GM12865 (cell line): Measurements from ENCODE around the gene CABYR.

Experiments used
- DNase-seq: peaks from one replicate; pipeline ENCODE4 v3.0.0; 2010; ENCODE audit warnings: low read depth
- H3K4me3 ChIP-seq: 2 replicates; pipeline ENCODE4 v1.5.1; 2011; ENCODE audit warnings: mild to moderate bottlenecking, low read depth, low read length, control low read depth
- CTCF ChIP-seq: IDR thresholded peaks from 2 replicates; pipeline ENCODE4 v1.5.1; 2011; ENCODE audit warnings: low read length, control low read depth, low read depth, inconsistent platforms; ENCODE audit not compliant: insufficient read depth; ENCODE audit errors: missing control alignments

The CABYR gene

GRCh38 chr18:24153397-24153796 is 14.5 kb downstream of the CABYR start:
- DNase-seq, result no peak
- no peak for TF ChIP-seq CTCF
- H3K4me3 ChIP-seq, result no peak overlapping the region

GRCh38 chr18:24157855-24158254 is 19.0 kb downstream of the CABYR start:
- no peak overlapping the region for H3K4me3 ChIP-seq
- DNase-seq, result no peak
- no peak for TF ChIP-seq CTCF

- TF ChIP-seq CTCF, result no peak
- DNase-seq, result no peak
- H3K4me3 ChIP-seq, result no peak overlapping the region
Observed at GRCh38 chr18:24160086-24160485, 21.2 kb downstream of the CABYR start.

GRCh38 chr18:24161304-24161703 is 22.4 kb downstream of the CABYR start:
- DNase-seq, result no peak
- no peak overlapping the region for H3K4me3 ChIP-seq
- TF ChIP-seq CTCF, result no peak

- DNase-seq, result no peak
- no peak for TF ChIP-seq CTCF
- H3K4me3 ChIP-seq, result no peak overlapping the region
Observed at GRCh38 chr18:24168496-24168895, 29.6 kb downstream of the CABYR start.

- DNase-seq, result no peak
- no peak overlapping the region for H3K4me3 ChIP-seq
- no peak for TF ChIP-seq CTCF
Observed at GRCh38 chr18:24170360-24170759, 31.5 kb downstream of the CABYR start.

- H3K4me3 ChIP-seq, result no peak overlapping the region
- no peak for TF ChIP-seq CTCF
- peak; percentile 34 for DNase-seq
Observed at GRCh38 chr18:24173997-24174396, 35.1 kb downstream of the CABYR start.
